Mesodermal cell (in vitro differentiated cells): ENCODE data around the gene GSTA5.
"Not testable (repeated sequence)": the region's sequence is repeated elsewhere in the genome, so short reads cannot be mapped to it uniquely, and the experiment has no call there.

ENCODE experiments used
- H3K27ac ChIP-seq: 2 replicates; pipeline ENCODE4 v1.7.0; 2013; ENCODE audit warnings: mild to moderate bottlenecking, low read depth, low read length, moderate library complexity; ENCODE audit not compliant: severe bottlenecking
- H3K36me3 ChIP-seq: 2 replicates; pipeline ENCODE4 v1.7.1; 2013; ENCODE audit warnings: mild to moderate bottlenecking, low read length, moderate library complexity; ENCODE audit not compliant: control insufficient read depth, insufficient read depth
- H3K4me1 ChIP-seq: one replicate; pipeline ENCODE4 v1.7.1; 2013; ENCODE audit warnings: mild to moderate bottlenecking, low read length; ENCODE audit not compliant: insufficient read depth, control insufficient read depth, poor library complexity, severe bottlenecking
- H3K4me3 ChIP-seq: 2 replicates; pipeline ENCODE4 v1.7.0; 2013; ENCODE audit warnings: low read length, control low read depth, mild to moderate bottlenecking; ENCODE audit not compliant: insufficient read depth, poor library complexity, severe bottlenecking; ENCODE audit errors: extremely low read depth
- H3K9me3 ChIP-seq: 2 replicates; pipeline ENCODE4 v1.7.1; 2013; ENCODE audit warnings: mild to moderate bottlenecking, low read length, moderate library complexity; ENCODE audit not compliant: control insufficient read depth
- WGBS, 2 experiments: methylation state at CpG; one replicate each; pipeline ENCODE4 v1.1.5; 2013; ENCODE audit warnings: missing lambda C conversion rate in 2 of 2; ENCODE audit not compliant: insufficient coverage in 2 of 2; 5-methylcytosine and 5-hydroxymethylcytosine counted together

Gene GSTA5

GRCh38 chr6:52789658-52790057 lies 51.0 kb downstream of the GSTA5 start:
- H3K27ac ChIP-seq, H3K9me3 ChIP-seq: not testable (repeated sequence)
- 100% methylated on average over 1 of the region's 1 CpG for WGBS, 2 experiments

GRCh38 chr6:52788478-52788877 lies 52.1 kb downstream of the GSTA5 start:
- Histone ChIP-seq H3K9me3 (peaks cover 6% of the 10 kb centered on the region), H3K4me1 (peaks cover 6% of the 10 kb centered on the region), H3K36me3 (no peaks in the 10 kb centered on the region), H3K27ac (peak overlapping the region; percentile 10), H3K4me3 (no peak overlapping the region)
- 86% methylated on average over 1 of the region's 3 CpGs for WGBS, 2 experiments

More at GRCh38 chr6:52789658-52790057, 51.0 kb downstream of the GSTA5 start:
- H3K4me3 ChIP-seq, H3K4me1 ChIP-seq, H3K36me3 ChIP-seq: not testable (repeated sequence)

- no CpG with 5 or more reads among the region's 3 CpGs for WGBS, 2 experiments
- Histone ChIP-seq H3K4me3 (no peak overlapping the region), H3K9me3 (peaks cover 6% of the 10 kb centered on the region), H3K4me1 (peaks cover 6% of the 10 kb centered on the region), H3K27ac (no peak overlapping the region), H3K36me3 (no peaks in the 10 kb centered on the region)
These were observed 52.7 kb downstream of the GSTA5 start for GRCh38 chr6:52787917-52788316.

- Histone ChIP-seq H3K9me3 (no peaks in the 10 kb centered on the region), H3K27ac (no peak overlapping the region), H3K4me3 (no peak overlapping the region), H3K36me3 (no peaks in the 10 kb centered on the region), H3K4me1 (peaks cover 6% of the 10 kb centered on the region)
- WGBS, 2 experiments: 91 to 97% methylated on average over 13 to 23 of the region's 24 CpGs
These were observed 54.2 kb downstream of the GSTA5 start for GRCh38 chr6:52786249-52786956.

DNA sequence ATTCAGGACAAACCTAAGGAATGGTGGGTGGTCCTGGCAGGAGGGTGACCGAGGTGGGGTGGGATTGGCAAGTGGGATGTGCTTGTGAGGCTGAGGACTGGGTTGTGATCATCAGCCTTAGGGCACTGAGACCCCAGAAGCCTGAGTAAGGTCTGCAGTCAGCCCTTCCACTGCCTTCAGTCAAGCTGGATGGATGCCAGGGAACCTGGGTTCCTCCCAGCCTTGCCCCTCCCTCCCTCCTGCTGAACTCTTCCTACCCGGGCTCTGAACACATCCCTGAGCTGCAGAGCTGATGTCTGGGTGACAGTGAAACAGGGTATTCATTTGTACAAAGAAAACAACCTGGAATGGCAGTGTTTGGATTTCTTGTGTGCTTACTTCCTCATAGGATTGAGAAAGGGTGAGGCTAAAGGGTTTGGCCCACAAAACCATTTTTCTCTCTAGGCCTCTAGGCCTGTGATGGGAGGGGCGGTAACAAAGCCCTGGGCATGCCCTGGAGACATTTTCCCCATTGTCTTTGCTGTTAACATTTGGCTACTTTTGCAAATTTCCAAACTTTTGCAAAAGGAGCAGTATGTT lies 57.8 kb downstream of the GSTA5 start:
- 91% methylated on average over 1 of the region's 3 CpGs; no CpG with 5 or more reads in 1 of the 2 experiments for WGBS, 2 experiments
- not testable (repeated sequence) for H3K9me3 ChIP-seq, H3K27ac ChIP-seq, H3K36me3 ChIP-seq, H3K4me1 ChIP-seq, H3K4me3 ChIP-seq

DNA sequence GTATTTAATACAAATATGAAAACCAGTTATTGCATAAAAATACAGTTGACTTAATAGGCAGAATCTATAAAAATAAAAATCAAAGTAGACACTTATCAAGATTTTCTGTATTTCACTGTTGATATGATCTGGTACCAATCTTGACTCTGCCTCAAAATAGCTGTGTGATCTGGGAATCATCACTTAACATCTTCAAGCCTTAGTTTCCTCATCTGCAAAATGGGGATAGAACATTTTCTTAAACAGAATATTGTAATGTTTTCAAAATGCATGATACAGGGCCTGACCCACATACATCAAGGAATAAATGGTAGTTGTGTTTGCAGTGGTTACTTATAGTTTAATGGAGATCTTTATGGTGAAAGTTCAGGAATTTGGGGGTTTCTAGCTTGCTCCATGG lies 58.4 kb downstream of the GSTA5 start:
- H3K4me1 ChIP-seq, H3K9me3 ChIP-seq, H3K36me3 ChIP-seq, H3K27ac ChIP-seq, H3K4me3 ChIP-seq: not testable (repeated sequence)
